ENCODE data around the gene NDUFB2. TPM values are rescaled to one million over a fixed set of nuclear protein-coding genes. Genes with fewer than 3 reads are reported as not detected.

Gene NDUFB2
- total RNA-seq, 4 donors from 2014 or later = 69.9 to 284 (median 230) TPM

DNA sequence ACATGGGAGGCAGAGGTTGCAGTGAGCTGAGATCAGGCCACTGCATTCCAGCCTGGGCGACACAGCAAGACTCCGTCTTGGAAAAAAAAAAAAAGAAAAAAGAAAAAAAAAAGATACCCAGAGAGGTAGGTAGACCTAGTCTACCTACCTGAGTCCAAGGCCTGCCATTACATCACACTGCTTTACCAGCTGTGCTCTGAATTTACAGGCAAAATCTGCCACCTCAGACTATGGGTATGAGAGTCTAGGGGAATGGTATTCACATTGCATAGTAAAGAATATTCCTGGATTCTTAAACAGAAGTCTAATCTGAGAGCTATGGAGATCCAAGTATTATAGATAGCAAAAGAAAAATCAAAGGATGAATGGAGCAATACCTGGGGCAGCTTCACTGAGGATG is 50.2 kb downstream of the NDUFB2 start:
- WGBS, 2 donors (ENCODE audit: low coverage in 1 of 2) = 97% methylated on average over 2 of the region's 2 CpGs; no CpG with 5 or more reads in 1 of the 2 donors
- in situ Hi-C loops (cut with MboI; ENCODE audit: low pct_ligation_motif_present in 1 of 4, low pct_unique_long_range_greater_than_20kb in 1 of 4, low sequenced_read_pairs in 3 of 4) = no loop called here
- intact Hi-C loops (cut with DNase I; ENCODE audit: low total_unique reads) = no loop called here

GRCh38 chr7:140752533-140752932 is 56.0 kb downstream of the NDUFB2 start:
- peaks cover 0 to 16% (median 5%) of the 10 kb centered on the region in 4 donors for H3K36me3 ChIP-seq
- no peak for DNase-seq
- no peak overlapping the region for H3K4me3 ChIP-seq
- no peaks in the 10 kb centered on the region for H3K4me1 ChIP-seq
- H3K9me3 ChIP-seq = no peaks in the 10 kb centered on the region
- no peaks in the 10 kb centered on the region for H3K27me3 ChIP-seq
- in situ Hi-C loops (cut with MboI; ENCODE audit: low pct_ligation_motif_present in 1 of 4, low pct_unique_long_range_greater_than_20kb in 1 of 4, low sequenced_read_pairs in 3 of 4) = no loop called here
- TF ChIP-seq POLR2AphosphoS5 (IDR thresholded peaks at IDR 0.05) (no peak), CTCF (IDR thresholded peaks at IDR 0.05) (no peak), POLR2A (IDR thresholded peaks at IDR 0.05) (no peak), EP300 (IDR thresholded peaks at IDR 0.05; ENCODE audit: low read depth) (no peak)
- no peak overlapping the region for H3K27ac ChIP-seq
- WGBS, 2 donors (ENCODE audit: low coverage in 1 of 2) = 93 to 100% methylated on average over 1 of the region's 1 CpG
- intact Hi-C loops (cut with DNase I; ENCODE audit: low total_unique reads) = no loop called here

More for the DNA sequence above, 50.2 kb downstream of the NDUFB2 start:
- H3K27me3 ChIP-seq = no peaks in the 10 kb centered on the region
- no peaks in the 10 kb centered on the region for H3K9me3 ChIP-seq
- no peaks in the 10 kb centered on the region for H3K4me1 ChIP-seq
- no peak overlapping the region for H3K27ac ChIP-seq
- H3K4me3 ChIP-seq = no peak overlapping the region
- H3K36me3 ChIP-seq = peaks cover 0 to 10% (median 4%) of the 10 kb centered on the region in 4 donors
- TF ChIP-seq CTCF (IDR thresholded peaks at IDR 0.05) (no peak), EP300 (IDR thresholded peaks at IDR 0.05; ENCODE audit: low read depth) (no peak), POLR2AphosphoS5 (IDR thresholded peaks at IDR 0.05) (no peak), POLR2A (IDR thresholded peaks at IDR 0.05) (no peak)
- DNase-seq = no peak

DNA sequence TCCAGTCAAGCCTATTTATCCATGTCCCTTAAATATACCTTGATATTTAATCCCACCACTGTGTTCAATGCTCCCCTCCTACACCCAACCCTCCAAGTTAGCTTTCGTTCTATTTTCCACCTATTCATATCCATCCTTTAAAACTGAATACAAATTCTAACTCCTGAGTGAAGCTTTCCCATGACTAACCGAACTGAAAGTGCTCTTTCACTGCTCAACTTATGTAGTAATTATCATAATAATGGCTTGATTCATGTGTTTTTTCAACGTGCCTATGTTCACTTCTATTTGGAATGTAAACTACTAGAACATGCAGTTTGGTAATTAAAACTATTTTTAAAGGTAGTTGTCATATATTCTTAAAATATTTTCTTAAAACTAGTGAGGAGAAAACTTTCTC is 58.0 kb downstream of the NDUFB2 start:
- H3K27ac ChIP-seq = no peak overlapping the region
- peaks cover 0 to 9% (median 4%) of the 10 kb centered on the region in 4 donors for H3K36me3 ChIP-seq
- no peak overlapping the region for H3K4me3 ChIP-seq
- TF ChIP-seq EP300 (IDR thresholded peaks at IDR 0.05; ENCODE audit: low read depth) = no peak
- TF ChIP-seq POLR2A (IDR thresholded peaks at IDR 0.05) = no peak
- TF ChIP-seq CTCF (IDR thresholded peaks at IDR 0.05) = no peak
- TF ChIP-seq POLR2AphosphoS5 (IDR thresholded peaks at IDR 0.05) = no peak
- 76% methylated on average over 3 of the region's 3 CpGs for WGBS, 2 donors (ENCODE audit: low coverage in 1 of 2)
- no peaks in the 10 kb centered on the region for H3K4me1 ChIP-seq
- H3K9me3 ChIP-seq = no peaks in the 10 kb centered on the region
- in situ Hi-C loops (cut with MboI; ENCODE audit: low pct_ligation_motif_present in 1 of 4, low pct_unique_long_range_greater_than_20kb in 1 of 4, low sequenced_read_pairs in 3 of 4) = no loop called here
- no peak for DNase-seq
- no peaks in the 10 kb centered on the region for H3K27me3 ChIP-seq
- intact Hi-C loops (cut with DNase I; ENCODE audit: low total_unique reads) = no loop called here

Other genes starting within 250 kb of the NDUFB2 start
- 100 to 1,000 TPM; 143 to 288 (median 187) TPM for gene MKRN1, start 217.2 kb upstream of the NDUFB2 start, total RNA-seq
- gene DENND2A, start 55.9 kb upstream of the NDUFB2 start, total RNA-seq = 10 to 100 TPM in 1 of 4 donors, 1 to 10 TPM in 3; 4.1 to 19.9 (median 7.1) TPM
- gene ADCK2, start 23.8 kb upstream of the NDUFB2 start, total RNA-seq = 10 to 100 TPM; 31.6 to 43.8 (median 37.4) TPM
- gene BRAF, start 228.2 kb downstream of the NDUFB2 start, total RNA-seq = 10 to 100 TPM; 20.9 to 51.8 (median 34.8) TPM

Measured in transverse colon (tissue), 4 donors.